GM18498 (cell line): ENCODE data around the gene SLC2A9.
"Not testable (repeated sequence)": the region's sequence is repeated elsewhere in the genome, so short reads cannot be mapped to it uniquely, and the experiment has no call there.

ENCODE experiments used
- ATAC-seq: cut with Tn5 transposase; IDR thresholded peaks from one replicate; pipeline ENCODE4 v1.9.1; 2021; ENCODE audit warnings: mild to moderate bottlenecking, moderate library complexity; ENCODE audit not compliant: unreplicated experiment

Gene SLC2A9

GRCh38 chr4:9932771-9933170 is 88.5 kb downstream of the SLC2A9 start:
- no peak for ATAC-seq

DNA sequence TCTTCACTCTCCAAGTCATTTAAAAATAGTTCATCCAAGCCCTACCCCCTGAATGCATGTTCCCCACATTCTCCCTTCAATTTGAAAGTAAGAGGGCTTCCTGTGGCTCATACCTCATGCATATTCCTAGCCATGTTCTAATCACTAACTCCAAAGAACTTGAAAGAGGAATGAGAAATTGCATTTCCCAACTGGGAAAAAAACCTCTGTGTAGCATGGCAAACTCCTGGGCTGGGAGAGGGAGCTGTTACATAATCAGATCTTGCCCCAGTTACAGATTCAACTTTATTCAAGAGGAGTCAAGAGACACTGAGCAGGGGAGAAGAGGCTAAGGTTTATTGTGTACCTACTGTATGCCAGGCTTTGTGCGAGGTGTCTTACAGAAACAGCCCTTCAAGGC is 90.2 kb downstream of the SLC2A9 start:
- no peak for ATAC-seq

- ATAC-seq: no peak
Observed at GRCh38 chr4:9929111-9929510, 92.2 kb downstream of the SLC2A9 start.

DNA sequence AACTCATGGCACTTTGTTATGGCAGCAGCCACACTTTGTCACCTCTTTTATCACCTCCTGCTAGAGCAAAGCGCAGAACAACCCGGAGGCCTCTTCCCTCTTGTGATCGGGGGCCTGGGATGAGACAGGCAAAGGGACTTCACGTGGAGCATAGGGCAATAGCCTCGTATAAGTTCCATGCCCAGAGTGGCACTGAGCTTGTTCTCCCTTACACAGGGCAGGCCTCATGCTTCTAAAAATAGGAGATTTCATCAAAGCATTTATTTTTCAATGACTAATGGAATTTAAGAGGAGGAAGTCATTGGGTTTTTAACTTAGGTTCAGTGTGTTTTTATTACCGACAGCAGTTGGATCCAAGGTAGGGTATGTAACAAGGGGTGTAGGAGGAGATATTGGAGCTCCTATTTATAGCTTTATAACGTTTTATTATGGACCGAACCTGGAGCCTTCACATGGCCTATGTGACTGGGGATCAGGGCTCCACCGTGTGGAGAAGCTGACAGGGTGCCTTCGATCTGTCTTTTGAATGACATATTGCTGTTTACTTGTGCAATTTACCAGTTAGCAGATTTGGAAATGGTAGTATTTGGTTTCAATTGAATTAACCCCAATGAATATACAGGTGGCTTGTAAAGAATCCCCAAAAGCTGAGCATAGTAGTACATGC is 93.8 kb downstream of the SLC2A9 start:
- no peak for ATAC-seq

GRCh38 chr4:9926586-9926985 is 94.7 kb downstream of the SLC2A9 start:
- no peak for ATAC-seq

GRCh38 chr4:9925750-9926439 is 95.4 kb downstream of the SLC2A9 start:
- ATAC-seq: no peak

GRCh38 chr4:9924750-9925149 is 96.5 kb downstream of the SLC2A9 start:
- no peak for ATAC-seq

GRCh38 chr4:9923195-9923812 is 98.0 kb downstream of the SLC2A9 start:
- no peak for ATAC-seq

DNA sequence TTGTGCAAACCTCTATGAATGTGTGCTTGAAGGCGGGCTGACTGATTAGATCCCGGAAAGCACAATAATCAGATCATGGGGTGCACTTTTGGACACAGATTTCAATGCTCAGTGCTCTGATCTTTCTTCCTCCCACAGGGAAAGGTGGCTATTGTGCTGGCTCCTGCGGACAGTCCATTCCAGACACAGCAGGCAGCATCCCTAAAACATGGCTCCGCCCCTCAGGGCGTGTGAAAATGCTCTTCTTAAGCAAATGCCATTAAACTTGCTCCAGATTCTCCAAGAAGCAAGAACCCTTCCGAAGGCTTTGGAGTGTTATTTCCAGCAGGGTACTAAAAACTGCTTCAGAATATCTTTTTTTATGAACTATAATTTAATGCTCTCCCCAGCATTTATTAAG is 100.0 kb downstream of the SLC2A9 start:
- no peak for ATAC-seq

DNA sequence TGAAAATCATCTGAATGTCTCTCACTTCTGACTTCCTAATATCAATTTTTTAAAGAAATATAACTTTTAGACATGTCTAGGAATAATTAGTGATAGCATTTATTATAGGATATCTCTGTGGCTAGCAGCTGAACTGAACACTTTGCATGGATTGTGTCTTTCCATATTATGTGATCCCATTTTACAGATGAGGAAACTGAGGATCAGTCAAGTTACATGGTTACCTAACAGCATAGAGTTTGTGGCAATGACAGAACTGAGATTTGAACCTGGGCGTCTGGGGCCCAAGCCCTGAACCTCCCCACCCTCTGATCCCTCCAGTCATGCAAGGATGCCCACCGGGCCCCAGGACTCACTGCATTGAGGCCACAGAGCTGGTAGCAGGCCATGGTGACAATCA is 101.3 kb downstream of the SLC2A9 start:
- ATAC-seq: no peak

DNA sequence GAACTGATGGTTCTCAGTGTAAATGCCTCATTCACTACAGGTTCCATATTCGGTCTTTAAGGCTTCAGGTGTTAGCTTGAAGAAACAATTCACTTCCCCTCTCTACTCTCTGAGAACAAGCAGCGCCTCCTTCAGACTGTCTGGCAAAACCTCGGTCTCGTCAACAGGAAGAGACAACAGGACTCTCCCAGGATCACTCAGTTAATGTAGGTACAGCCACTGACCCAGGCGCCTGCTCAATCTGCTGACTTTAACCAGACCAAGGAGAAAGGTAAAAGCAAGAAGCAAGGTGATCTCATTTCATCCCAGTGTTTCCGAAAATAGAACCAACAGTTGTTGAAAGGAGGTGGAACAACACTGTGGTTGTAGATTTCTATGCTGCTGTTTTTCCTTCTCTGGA is 102.2 kb downstream of the SLC2A9 start:
- no peak for ATAC-seq

GRCh38 chr4:9918484-9918883 is 102.8 kb downstream of the SLC2A9 start:
- ATAC-seq: no peak

- no peak for ATAC-seq
Observed at GRCh38 chr4:9916937-9917336, 104.4 kb downstream of the SLC2A9 start.

DNA sequence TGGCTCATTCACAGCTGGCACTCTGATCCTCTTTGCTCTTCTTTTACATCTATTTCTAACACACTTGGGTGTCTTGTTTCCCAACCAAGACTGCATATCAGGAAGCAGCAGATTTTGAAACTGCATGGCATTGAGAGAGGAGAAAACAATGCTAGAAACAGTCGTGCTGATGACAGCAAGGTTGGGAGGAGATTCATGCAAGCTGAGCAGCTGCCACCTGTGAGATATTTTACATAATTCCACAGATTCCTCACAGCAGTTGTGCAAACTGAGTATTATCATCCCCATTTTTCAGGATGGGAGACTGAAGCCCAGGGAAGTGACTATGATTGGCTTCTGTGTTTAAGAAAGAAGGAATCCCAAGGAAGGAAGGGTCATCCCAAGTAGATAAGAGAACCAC is 105.0 kb downstream of the SLC2A9 start:
- ATAC-seq: no peak

GRCh38 chr4:9913846-9914245 is 107.5 kb downstream of the SLC2A9 start:
- no peak for ATAC-seq

GRCh38 chr4:9906996-9907395 is 114.3 kb downstream of the SLC2A9 start:
- ATAC-seq: no peak

GRCh38 chr4:9904976-9905587 is 116.2 kb downstream of the SLC2A9 start:
- no peak for ATAC-seq

- no peak for ATAC-seq
Observed at GRCh38 chr4:9903317-9903716, 118.0 kb downstream of the SLC2A9 start.

GRCh38 chr4:9901257-9901656 is 120.0 kb downstream of the SLC2A9 start:
- no peak for ATAC-seq

DNA sequence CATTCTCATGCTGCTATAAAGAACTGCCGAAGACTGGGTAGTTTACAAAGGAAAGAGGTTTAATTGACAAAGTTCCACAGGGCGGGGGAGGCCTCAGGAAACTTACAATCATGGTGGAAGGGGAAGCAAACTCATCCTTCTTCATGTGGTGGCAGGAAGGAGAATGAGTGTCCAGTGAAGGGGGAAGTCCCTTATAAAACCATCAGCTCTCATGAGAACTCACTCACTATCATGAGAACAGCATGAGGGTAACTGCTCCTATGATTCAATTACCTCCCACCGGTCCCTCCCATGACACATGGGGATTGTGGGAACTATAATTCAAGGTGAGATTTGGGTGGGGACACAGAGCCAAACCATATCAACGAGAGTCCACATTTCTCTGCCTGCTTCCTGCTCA is 120.7 kb downstream of the SLC2A9 start:
- ATAC-seq: not testable (repeated sequence)

DNA sequence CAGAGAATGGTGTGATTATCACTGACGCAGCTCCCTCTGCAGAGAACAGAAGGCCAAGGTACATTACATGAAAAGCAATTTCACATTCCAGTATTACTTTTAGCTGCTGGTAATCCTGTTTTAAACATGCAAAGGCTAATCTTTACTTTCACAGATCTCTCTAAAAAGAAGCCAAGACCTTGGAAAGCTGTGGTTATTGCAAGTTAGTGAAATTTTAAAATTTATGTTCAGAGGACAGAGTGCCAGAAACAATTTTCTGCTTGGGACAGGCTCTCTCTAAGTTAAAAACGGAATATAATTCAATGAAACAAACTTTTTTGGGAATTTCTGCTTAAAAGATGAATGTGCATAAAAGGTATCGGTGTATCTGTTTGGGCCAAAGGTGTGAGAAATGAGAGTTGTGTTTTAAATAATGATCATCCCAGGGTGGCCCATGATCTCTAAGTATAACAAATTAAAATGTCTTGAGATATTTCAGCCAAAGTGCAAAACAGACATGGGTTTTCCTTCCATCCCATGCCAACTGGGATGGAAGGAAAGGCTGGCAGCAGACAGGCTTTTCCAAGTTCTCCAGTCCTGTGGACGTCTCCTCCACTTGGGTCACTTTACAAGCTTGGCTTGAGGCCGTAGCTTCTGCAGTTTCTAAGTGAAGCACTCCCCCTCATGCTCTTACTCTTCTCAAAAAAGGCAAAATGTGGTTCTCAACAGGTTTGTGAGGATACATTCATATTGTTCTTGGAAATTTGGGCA is 121.8 kb downstream of the SLC2A9 start:
- no peak for ATAC-seq
